ENCODE measurements around the gene TSHZ3. TPM values are rescaled to one million over a fixed set of nuclear protein-coding genes. Genes with fewer than 3 reads are reported as not detected.
A peak's percentile ranks its signal among the peaks of the same experiment; 100 is the strongest.

Gene TSHZ3
- total and polyA plus RNA-seq, 8 donors = 0.87 to 14.3 (median 5.9) TPM

- WGBS, 5 donors = 8 to 24% (median 10%) methylated on average over 14 to 29 of the region's 29 CpGs
- H3K27ac ChIP-seq = peak overlapping the region in 4 of 5 donors; percentile 73 to 93 (median 86)
- intact Hi-C loops (cut with DNase I; ENCODE audit: low total_unique reads) = no loop called here
- no peaks in the 10 kb centered on the region for H3K9me3 ChIP-seq
- DNase-seq = peak in 1 of 2 donors; percentile 49
- peaks cover 0 to 93% (median 75%) of the 10 kb centered on the region in 3 donors for H3K27me3 ChIP-seq
- no peaks in the 10 kb centered on the region for H3K36me3 ChIP-seq
- TF ChIP-seq POLR2AphosphoS5 (IDR thresholded peaks at IDR 0.05) (no peak), CTCF (IDR thresholded peaks at IDR 0.05) (no peak), EP300 (IDR thresholded peaks at IDR 0.05) (no peak)
- H3K4me3 ChIP-seq = peak overlapping the region; percentile 75 to 91 (median 82)
- peaks cover 22 to 64% (median 43%) of the 10 kb centered on the region in 4 donors for H3K4me1 ChIP-seq
Measured at GRCh38 chr19:31351855-31352195, 2.6 kb upstream of the TSHZ3 start.

GRCh38 chr19:31351056-31351854, 2.0 kb upstream of the TSHZ3 start:
- Histone ChIP-seq H3K27me3 (peaks cover 0 to 93% (median 70%) of the 10 kb centered on the region in 3 donors), H3K4me3 (peak overlapping the region; percentile 75 to 91 (median 82)), H3K9me3 (no peaks in the 10 kb centered on the region), H3K36me3 (no peaks in the 10 kb centered on the region), H3K27ac (peak overlapping the region; percentile 73 to 93 (median 84)), H3K4me1 (peaks cover 22 to 63% (median 45%) of the 10 kb centered on the region in 4 donors)
- 1 to 4% (median 2%) methylated on average over 26 to 72 of the region's 72 CpGs for WGBS, 5 donors
- intact Hi-C loops (cut with DNase I; ENCODE audit: low total_unique reads) = no loop called here
- peak in 1 of 2 donors; percentile 63 for DNase-seq
- TF ChIP-seq POLR2AphosphoS5 (IDR thresholded peaks at IDR 0.05) = no peak
- TF ChIP-seq EP300 (IDR thresholded peaks at IDR 0.05) = no peak
- no peak for TF ChIP-seq CTCF (IDR thresholded peaks at IDR 0.05)
- no peak for TF ChIP-seq POLR2A (IDR thresholded peaks at IDR 0.05)

GRCh38 chr19:31350693-31351055, 1.4 kb upstream of the TSHZ3 start:
- intact Hi-C loops (cut with DNase I; ENCODE audit: low total_unique reads) = no loop called here
- Histone ChIP-seq H3K4me3 (peak overlapping the region; percentile 75 to 91 (median 82)), H3K4me1 (peaks cover 22 to 63% (median 47%) of the 10 kb centered on the region in 4 donors), H3K27ac (peak overlapping the region; percentile 84 to 94 (median 90)), H3K27me3 (peaks cover 0 to 91% (median 65%) of the 10 kb centered on the region in 3 donors), H3K36me3 (no peaks in the 10 kb centered on the region), H3K9me3 (no peaks in the 10 kb centered on the region)
- TF ChIP-seq POLR2AphosphoS5 (IDR thresholded peaks at IDR 0.05) = no peak
- no peak for TF ChIP-seq POLR2A (IDR thresholded peaks at IDR 0.05)
- TF ChIP-seq CTCF (IDR thresholded peaks at IDR 0.05) = no peak
- TF ChIP-seq EP300 (IDR thresholded peaks at IDR 0.05) = no peak
- DNase-seq = peak; percentile 43 to 89
- 0 to 1% (median 0%) methylated on average over 22 to 63 of the region's 63 CpGs for WGBS, 5 donors

GRCh38 chr19:31350033-31350692, 927 bp upstream of the TSHZ3 start:
- Histone ChIP-seq H3K9me3 (no peaks in the 10 kb centered on the region), H3K27ac (peak overlapping the region; percentile 84 to 94 (median 90)), H3K4me3 (peak overlapping the region; percentile 75 to 91 (median 82)), H3K27me3 (peaks cover 0 to 86% (median 59%) of the 10 kb centered on the region in 3 donors), H3K36me3 (no peaks in the 10 kb centered on the region), H3K4me1 (peaks cover 22 to 65% (median 49%) of the 10 kb centered on the region in 4 donors)
- WGBS, 5 donors = 0 to 3% (median 1%) methylated on average over 36 to 61 of the region's 61 CpGs
- TF ChIP-seq POLR2AphosphoS5 (IDR thresholded peaks at IDR 0.05) (no peak), CTCF (IDR thresholded peaks at IDR 0.05) (no peak), POLR2A (IDR thresholded peaks at IDR 0.05) (no peak)
- intact Hi-C loops (cut with DNase I; ENCODE audit: low total_unique reads) = no loop called here
- DNase-seq = peak in 1 of 2 donors; percentile 71

All from stomach (tissue), 9 donors.